HUES64 (cell line): ENCODE results near the gene KCP.

Experiments
- H3K27ac ChIP-seq: 2 replicates; pipeline ENCODE4 v1.7.0; 2013; ENCODE audit warnings: low read depth, low read length, inconsistent platforms
- H3K27me3 ChIP-seq: 2 replicates; pipeline ENCODE4 v1.6.1; 2013; ENCODE audit warnings: mild to moderate bottlenecking, low read length; ENCODE audit not compliant: insufficient read depth
- H3K36me3 ChIP-seq: 2 replicates; pipeline ENCODE4 v1.6.1; 2013; ENCODE audit warnings: mild to moderate bottlenecking, low read length; ENCODE audit not compliant: insufficient read depth
- H3K4me1 ChIP-seq: 2 replicates; pipeline ENCODE4 v1.6.1; 2013; ENCODE audit warnings: mild to moderate bottlenecking, low read length, moderate library complexity; ENCODE audit not compliant: insufficient read depth
- H3K4me3 ChIP-seq: 2 replicates; pipeline ENCODE4 v1.5.1; 2013; ENCODE audit warnings: mild to moderate bottlenecking, low read length, moderate library complexity
- H3K9ac ChIP-seq: 2 replicates; pipeline ENCODE4 v1.6.1; 2013; ENCODE audit warnings: mild to moderate bottlenecking, low read depth, low read length
- H3K9me3 ChIP-seq: 2 replicates; pipeline ENCODE4 v1.6.1; 2013; ENCODE audit warnings: low read depth, low read length; ENCODE audit not compliant: insufficient read depth
- WGBS: fragments of 150-250, 120-280 bp; methylation state at CpG from one replicate; pipeline ENCODE4 v1.1.7; 2013; ENCODE audit warnings: missing lambda C conversion rate; 5-methylcytosine and 5-hydroxymethylcytosine counted together

Gene KCP

GRCh38 chr7:128888039-128888755 lies 22.3 kb downstream of the KCP start:
- Histone ChIP-seq H3K9ac (no peak overlapping the region), H3K4me3 (no peak overlapping the region), H3K36me3 (no peaks in the 10 kb centered on the region), H3K9me3 (no peaks in the 10 kb centered on the region), H3K27ac (no peak overlapping the region), H3K4me1 (no peaks in the 10 kb centered on the region), H3K27me3 (peaks cover 15% of the 10 kb centered on the region)
- WGBS, result 87% methylated on average over 6 of the region's 7 CpGs

DNA sequence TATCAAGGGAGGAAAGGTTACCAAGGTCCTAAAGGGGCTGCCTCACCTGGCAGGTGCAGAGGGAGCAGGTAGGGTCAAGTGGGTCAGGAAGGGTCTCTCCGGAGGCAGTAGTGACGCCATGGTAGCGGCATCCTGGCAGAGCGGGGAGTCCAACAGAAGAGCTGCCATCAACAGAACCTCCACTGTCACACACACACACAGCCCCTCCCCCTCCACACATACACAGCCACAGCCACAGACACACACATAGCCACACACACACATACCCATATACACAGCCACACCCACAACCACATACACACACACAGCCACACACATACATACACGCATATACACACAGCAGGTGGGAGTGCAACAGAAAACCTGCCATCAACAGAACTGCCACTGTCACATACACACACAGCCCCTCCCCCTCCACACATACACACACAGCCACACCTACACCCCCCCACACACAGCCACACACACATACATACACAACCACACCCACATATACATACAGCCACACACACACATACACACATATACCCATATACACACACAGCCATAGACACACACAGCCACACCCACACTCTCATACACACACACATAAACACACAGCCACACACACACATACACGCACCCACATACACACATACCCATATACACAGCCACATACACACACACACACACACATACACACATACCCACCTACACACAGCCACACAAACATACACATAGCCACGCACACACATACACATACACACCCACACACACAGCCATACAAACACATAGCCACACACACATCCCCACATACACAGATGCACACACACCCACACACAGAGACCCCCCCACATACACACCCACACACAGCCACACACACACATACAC lies 23.1 kb downstream of the KCP start:
- Histone ChIP-seq H3K9ac (no peak overlapping the region), H3K9me3 (no peaks in the 10 kb centered on the region), H3K27me3 (peaks cover 15% of the 10 kb centered on the region), H3K27ac (no peak overlapping the region), H3K36me3 (no peaks in the 10 kb centered on the region), H3K4me3 (no peak overlapping the region), H3K4me1 (no peaks in the 10 kb centered on the region)
- WGBS, result 90% methylated on average over 7 of the region's 7 CpGs

- Histone ChIP-seq H3K27me3 (peaks cover 12% of the 10 kb centered on the region), H3K27ac (no peak overlapping the region), H3K36me3 (no peaks in the 10 kb centered on the region), H3K4me3 (no peak overlapping the region), H3K9ac (no peak overlapping the region), H3K4me1 (no peaks in the 10 kb centered on the region), H3K9me3 (no peaks in the 10 kb centered on the region)
- 77% methylated on average over 14 of the region's 14 CpGs for WGBS
Observed at GRCh38 chr7:128886391-128887168, 23.9 kb downstream of the KCP start.

DNA sequence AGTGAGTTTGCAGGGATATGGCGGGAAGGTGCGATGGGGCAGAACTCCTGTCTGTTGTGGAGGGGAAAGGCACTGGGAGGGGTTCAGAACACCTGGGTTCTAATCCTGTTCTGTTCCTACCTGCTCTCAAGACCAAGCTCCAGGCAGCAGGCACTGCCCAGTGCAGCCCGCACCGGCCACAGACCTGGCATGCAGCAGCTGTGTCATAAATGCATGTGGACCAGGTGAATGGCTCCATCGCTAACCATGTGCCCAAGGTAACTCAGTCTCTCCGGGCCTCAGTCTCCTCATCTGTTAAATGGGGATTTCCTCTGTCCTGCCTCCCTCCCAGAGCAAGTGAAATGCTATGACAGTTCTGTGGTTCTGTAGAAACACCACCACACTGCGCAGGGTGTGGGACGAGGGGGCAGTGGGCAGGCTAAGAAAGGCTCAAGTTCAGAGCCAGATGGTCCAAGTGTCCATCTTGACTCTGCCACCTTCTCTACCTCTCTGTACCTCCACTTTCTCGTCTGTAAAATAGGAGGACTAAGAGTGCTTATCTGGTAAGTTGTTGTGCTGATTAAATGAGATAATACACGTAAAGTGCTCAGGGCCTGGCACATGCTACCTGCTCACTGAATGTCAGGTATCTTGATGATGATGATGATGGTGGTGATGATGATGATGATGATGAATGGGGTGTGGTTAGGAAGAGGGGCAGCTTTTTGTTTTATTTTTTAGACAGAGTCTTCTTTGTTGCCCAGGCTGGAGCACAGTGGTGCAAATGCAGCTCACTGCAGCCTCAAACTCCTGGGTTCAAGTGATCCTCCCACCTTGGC lies 24.9 kb downstream of the KCP start:
- Histone ChIP-seq H3K27me3 (peaks cover 3% of the 10 kb centered on the region; the same call in 1 of the 2 replicates), H3K27ac (no peak overlapping the region), H3K9ac (no peak overlapping the region), H3K36me3 (no peaks in the 10 kb centered on the region), H3K9me3 (no peaks in the 10 kb centered on the region), H3K4me3 (no peak overlapping the region), H3K4me1 (no peaks in the 10 kb centered on the region)
- 98% methylated on average over 9 of the region's 10 CpGs for WGBS

- Histone ChIP-seq H3K4me1 (no peaks in the 10 kb centered on the region), H3K9me3 (no peaks in the 10 kb centered on the region), H3K36me3 (no peaks in the 10 kb centered on the region), H3K9ac (no peak overlapping the region), H3K27me3 (no peaks in the 10 kb centered on the region), H3K4me3 (no peak overlapping the region), H3K27ac (no peak overlapping the region)
- WGBS, result 91% methylated on average over 26 of the region's 26 CpGs
Observed at GRCh38 chr7:128884561-128885369, 25.7 kb downstream of the KCP start.

GRCh38 chr7:128883622-128884448 lies 26.7 kb downstream of the KCP start:
- H3K27ac ChIP-seq, result no peak overlapping the region
- WGBS, result 49% methylated on average over 18 of the region's 19 CpGs
- H3K9me3 ChIP-seq, result no peaks in the 10 kb centered on the region
- H3K4me1 ChIP-seq, result no peaks in the 10 kb centered on the region
- H3K27me3 ChIP-seq, result no peaks in the 10 kb centered on the region
- H3K9ac ChIP-seq, result no peak overlapping the region
- no peak overlapping the region for H3K4me3 ChIP-seq
- no peaks in the 10 kb centered on the region for H3K36me3 ChIP-seq

DNA sequence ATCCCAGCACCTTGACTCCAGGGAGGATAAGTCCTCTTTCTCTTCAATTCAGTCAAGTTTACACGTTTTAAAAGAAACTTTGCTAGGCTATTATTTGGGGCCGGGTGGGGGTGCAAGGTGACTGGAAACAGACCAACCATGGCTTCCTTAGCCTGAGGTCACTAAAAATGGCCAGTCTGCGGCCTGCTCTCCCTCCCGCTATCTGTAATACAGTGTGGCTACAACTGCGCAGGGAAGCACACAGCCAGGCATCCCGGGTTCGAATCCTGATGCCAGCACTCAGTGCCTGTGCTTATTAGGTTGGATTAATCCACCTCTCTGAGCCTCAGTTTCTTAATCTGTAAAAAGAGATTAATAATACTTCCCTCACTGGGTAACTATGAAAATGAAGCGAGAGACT lies 28.4 kb downstream of the KCP start:
- 92% methylated on average over 8 of the region's 8 CpGs for WGBS
- H3K36me3 ChIP-seq, result no peaks in the 10 kb centered on the region

DNA sequence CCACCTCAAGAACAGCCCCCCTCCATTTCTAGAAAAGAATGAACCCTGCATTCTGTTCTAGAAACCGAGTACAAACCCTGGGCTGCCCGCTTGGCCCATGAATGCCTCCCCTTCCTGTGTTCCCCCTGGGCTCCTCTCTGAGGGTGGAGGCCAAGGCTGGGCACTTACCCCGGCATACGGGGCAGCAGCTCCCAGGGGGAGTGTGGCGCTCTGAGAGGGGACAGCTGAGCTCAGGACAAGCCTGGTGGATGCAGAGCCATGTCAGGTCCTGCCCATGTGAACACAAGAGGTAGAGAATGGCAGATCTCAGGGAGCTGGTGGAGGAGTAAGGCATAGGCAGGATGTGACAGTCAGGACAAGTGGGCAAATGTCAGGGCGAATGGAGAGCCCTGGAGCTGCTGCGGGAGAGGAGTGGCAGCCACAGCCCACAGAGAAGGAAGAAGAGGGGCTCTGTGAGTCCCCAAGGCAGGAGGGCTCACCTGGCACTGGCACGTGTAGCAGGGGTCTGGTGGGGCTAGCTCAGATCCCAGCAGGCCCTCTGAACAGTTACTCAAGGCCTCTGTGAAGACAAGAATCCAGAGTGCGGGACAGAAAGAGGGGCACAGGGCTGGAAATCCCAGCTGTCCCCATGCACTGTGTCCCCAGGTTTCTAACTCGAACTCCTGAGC lies 28.9 kb downstream of the KCP start:
- H3K4me3 ChIP-seq, result no peak overlapping the region
- H3K27ac ChIP-seq, result no peak overlapping the region
- no peaks in the 10 kb centered on the region for H3K9me3 ChIP-seq
- no peak overlapping the region for H3K9ac ChIP-seq
- no peaks in the 10 kb centered on the region for H3K27me3 ChIP-seq
- H3K36me3 ChIP-seq, result no peaks in the 10 kb centered on the region
- H3K4me1 ChIP-seq, result no peaks in the 10 kb centered on the region
- WGBS, result 90% methylated on average over 10 of the region's 10 CpGs

More for the DNA sequence above, 28.4 kb downstream of the KCP start:
- no peak overlapping the region for H3K27ac ChIP-seq
- H3K27me3 ChIP-seq, result no peaks in the 10 kb centered on the region
- no peak overlapping the region for H3K4me3 ChIP-seq
- no peaks in the 10 kb centered on the region for H3K9me3 ChIP-seq
- H3K9ac ChIP-seq, result no peak overlapping the region
- no peaks in the 10 kb centered on the region for H3K4me1 ChIP-seq

GRCh38 chr7:128880791-128881457 lies 29.6 kb downstream of the KCP start:
- no peaks in the 10 kb centered on the region for H3K9me3 ChIP-seq
- H3K4me1 ChIP-seq, result no peaks in the 10 kb centered on the region
- no peak overlapping the region for H3K9ac ChIP-seq
- H3K27ac ChIP-seq, result no peak overlapping the region
- no peaks in the 10 kb centered on the region for H3K27me3 ChIP-seq
- no peak overlapping the region for H3K4me3 ChIP-seq
- 92% methylated on average over 11 of the region's 11 CpGs for WGBS
- no peaks in the 10 kb centered on the region for H3K36me3 ChIP-seq
